Measurements from ENCODE around the gene PRDM15. TPM values are rescaled to one million over a fixed set of nuclear protein-coding genes. Genes with fewer than 3 reads are reported as not detected.

PRDM15 gene
- total RNA-seq, 1 donor from 2014 or later = 13.6 TPM

GRCh38 chr21:41856572-41856971, 22.6 kb downstream of the PRDM15 start:
- DNase-seq = no peak
- intact Hi-C loops (cut with micrococcal nuclease) = no loop called here
- peaks cover 65% of the 10 kb centered on the region for H3K36me3 Mint-ChIP-seq (ENCODE audit: low read depth)
- H3K9me3 Mint-ChIP-seq = no peaks in the 10 kb centered on the region
- CTCF ChIA-PET = no interaction called here
- no peak for ATAC-seq (ENCODE audit: low read depth)
- H3K27me3 Mint-ChIP-seq = no peaks in the 10 kb centered on the region
- H3K4me3 Mint-ChIP-seq = no peak overlapping the region
- no peak for TF ChIP-seq CTCF (IDR thresholded peaks at IDR 0.05)
- H3K27ac Mint-ChIP-seq = no peak overlapping the region
- POLR2A ChIA-PET = no interaction called here
- H3K4me1 Mint-ChIP-seq = peaks cover 5% of the 10 kb centered on the region

- ChIA-PET POLR2A (no interaction called here), CTCF (no interaction called here)
- no peak for DNase-seq
- peaks cover 70% of the 10 kb centered on the region for H3K36me3 Mint-ChIP-seq (ENCODE audit: low read depth)
- no peaks in the 10 kb centered on the region for H3K9me3 Mint-ChIP-seq
- intact Hi-C loops (cut with micrococcal nuclease) = no loop called here
- no peak overlapping the region for H3K4me3 Mint-ChIP-seq
- ATAC-seq (ENCODE audit: low read depth) = no peak
- H3K4me1 Mint-ChIP-seq = no peaks in the 10 kb centered on the region
- H3K27ac Mint-ChIP-seq = no peak overlapping the region
- TF ChIP-seq CTCF (IDR thresholded peaks at IDR 0.05) = no peak
- H3K27me3 Mint-ChIP-seq = no peaks in the 10 kb centered on the region
Measured at GRCh38 chr21:41854426-41854995, 24.6 kb downstream of the PRDM15 start.

- no peaks in the 10 kb centered on the region for H3K4me1 Mint-ChIP-seq
- ATAC-seq (ENCODE audit: low read depth) = no peak
- no peaks in the 10 kb centered on the region for H3K27me3 Mint-ChIP-seq
- DNase-seq = no peak
- intact Hi-C loops (cut with micrococcal nuclease) = no loop called here
- ChIA-PET POLR2A (no interaction called here), CTCF (no interaction called here)
- no peak for TF ChIP-seq CTCF (IDR thresholded peaks at IDR 0.05)
- no peaks in the 10 kb centered on the region for H3K9me3 Mint-ChIP-seq
- no peak overlapping the region for H3K27ac Mint-ChIP-seq
- H3K4me3 Mint-ChIP-seq = no peak overlapping the region
- H3K36me3 Mint-ChIP-seq (ENCODE audit: low read depth) = peaks cover 75% of the 10 kb centered on the region
Measured at GRCh38 chr21:41852929-41853320, 26.2 kb downstream of the PRDM15 start.

GRCh38 chr21:41852151-41852928, 26.8 kb downstream of the PRDM15 start:
- CTCF ChIA-PET = interaction anchor here (0.9 kb wide), 1 partner anchor 36 kb away, joined by 4 read pairs; no protein-coding TSS in a partner anchor

More at GRCh38 chr21:41852151-41852928, 26.8 kb downstream of the PRDM15 start:
- no peak for TF ChIP-seq CTCF (IDR thresholded peaks at IDR 0.05)
- Mint-ChIP-seq H3K27me3 (no peaks in the 10 kb centered on the region), H3K27ac (no peak overlapping the region), H3K4me3 (no peak overlapping the region), H3K36me3 (ENCODE audit: low read depth) (peaks cover 73% of the 10 kb centered on the region), H3K4me1 (no peaks in the 10 kb centered on the region), H3K9me3 (no peaks in the 10 kb centered on the region)
- intact Hi-C loops (cut with micrococcal nuclease) = no loop called here
- no peak for DNase-seq
- POLR2A ChIA-PET = no interaction called here
- no peak for ATAC-seq (ENCODE audit: low read depth)
